GM12801 (cell line): ENCODE data around the gene GTF3C5.

Experiments
- CTCF ChIP-seq: IDR thresholded peaks from one replicate; pipeline ENCODE4 v1.5.1; 2011; ENCODE audit warnings: control low read depth; ENCODE audit not compliant: insufficient read length; ENCODE audit errors: extremely low read depth

Gene GTF3C5

GRCh38 chr9:132994410-132995120 lies 36.2 kb upstream of the GTF3C5 start:
- no peak for TF ChIP-seq CTCF

- no peak for TF ChIP-seq CTCF
Measured at GRCh38 chr9:132995121-132995420, 35.7 kb upstream of the GTF3C5 start.

GRCh38 chr9:132995879-132996278 lies 34.9 kb upstream of the GTF3C5 start:
- no peak for TF ChIP-seq CTCF

- no peak for TF ChIP-seq CTCF
Measured at GRCh38 chr9:132996526-132996925, 34.3 kb upstream of the GTF3C5 start.

GRCh38 chr9:132997591-132997990 lies 33.2 kb upstream of the GTF3C5 start:
- TF ChIP-seq CTCF: no peak

- TF ChIP-seq CTCF: no peak
Measured at GRCh38 chr9:132998831-132999635, 31.8 kb upstream of the GTF3C5 start.

GRCh38 chr9:133002147-133003070 lies 28.4 kb upstream of the GTF3C5 start:
- no peak for TF ChIP-seq CTCF
